Measurements from ENCODE around the gene ARHGEF28.
A peak's percentile ranks its signal among the peaks of the same experiment; 100 is the strongest.

ARHGEF28 gene

DNA sequence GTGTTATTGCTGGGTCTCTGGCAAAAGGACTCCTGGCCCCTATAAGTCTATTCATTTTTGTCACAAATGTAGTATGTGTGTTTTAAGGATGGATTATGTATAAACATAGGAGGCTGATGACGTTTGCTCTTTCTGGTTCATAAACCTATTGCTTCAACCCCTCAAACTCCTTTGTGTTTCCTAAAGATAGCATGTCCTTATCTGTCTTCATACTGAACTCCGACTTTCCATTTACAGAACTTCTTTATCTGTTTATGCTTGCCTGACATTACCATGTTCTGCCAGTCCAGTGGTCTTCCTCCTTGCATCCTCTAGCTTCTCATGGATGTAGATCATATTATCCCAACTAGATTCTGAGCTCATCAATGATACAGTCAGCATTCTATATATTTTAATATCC, 46.1 kb downstream of the ARHGEF28 start:
- H4K20me1 ChIP-seq (ENCODE audit: insufficient read depth, low read length, poor library complexity, severe bottlenecking), result no peaks in the 10 kb centered on the region
- no peaks in the 10 kb centered on the region for H3K9me2 ChIP-seq (replicated peaks; ENCODE audit: low read depth, low read length)
- H3K9ac ChIP-seq (ENCODE audit: low read depth, low read length, poor library complexity, severe bottlenecking), result no peak overlapping the region
- no peaks in the 10 kb centered on the region for H3K79me2 ChIP-seq (ENCODE audit: insufficient read depth, low read length)
- no peak overlapping the region for H3K4me3 ChIP-seq (ENCODE audit: low read length, poor library complexity, severe bottlenecking)
- H3K4me1 ChIP-seq (ENCODE audit: insufficient read depth, low read length, poor library complexity, severe bottlenecking), result peaks cover 8% of the 10 kb centered on the region
- H3K4me2 ChIP-seq (ENCODE audit: low read depth, low read length, poor library complexity, severe bottlenecking), result no peak overlapping the region
- no peaks in the 10 kb centered on the region for H3F3A ChIP-seq (ENCODE audit: low read depth)
- TF ChIP-seq EZH2phosphoT487 (IDR thresholded peaks at IDR 0.05; ENCODE audit: borderline replicate concordance), result no peak
- TF ChIP-seq, protein P1, sequence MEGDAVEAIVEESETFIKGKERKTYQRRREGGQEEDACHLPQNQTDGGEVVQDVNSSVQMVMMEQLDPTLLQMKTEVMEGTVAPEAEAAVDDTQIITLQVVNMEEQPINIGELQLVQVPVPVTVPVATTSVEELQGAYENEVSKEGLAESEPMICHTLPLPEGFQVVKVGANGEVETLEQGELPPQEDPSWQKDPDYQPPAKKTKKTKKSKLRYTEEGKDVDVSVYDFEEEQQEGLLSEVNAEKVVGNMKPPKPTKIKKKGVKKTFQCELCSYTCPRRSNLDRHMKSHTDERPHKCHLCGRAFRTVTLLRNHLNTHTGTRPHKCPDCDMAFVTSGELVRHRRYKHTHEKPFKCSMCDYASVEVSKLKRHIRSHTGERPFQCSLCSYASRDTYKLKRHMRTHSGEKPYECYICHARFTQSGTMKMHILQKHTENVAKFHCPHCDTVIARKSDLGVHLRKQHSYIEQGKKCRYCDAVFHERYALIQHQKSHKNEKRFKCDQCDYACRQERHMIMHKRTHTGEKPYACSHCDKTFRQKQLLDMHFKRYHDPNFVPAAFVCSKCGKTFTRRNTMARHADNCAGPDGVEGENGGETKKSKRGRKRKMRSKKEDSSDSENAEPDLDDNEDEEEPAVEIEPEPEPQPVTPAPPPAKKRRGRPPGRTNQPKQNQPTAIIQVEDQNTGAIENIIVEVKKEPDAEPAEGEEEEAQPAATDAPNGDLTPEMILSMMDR (conservative IDR thresholded peaks at IDR 0.05; ENCODE audit: low read length), result no peak
- H3K9me3 ChIP-seq (ENCODE audit: insufficient read depth, low read depth, low read length), result no peaks in the 10 kb centered on the region
- no peaks in the 10 kb centered on the region for H3K36me3 ChIP-seq (ENCODE audit: insufficient read depth, low read length)
- no peak overlapping the region for H2AFZ ChIP-seq (ENCODE audit: low read length)
- H3K27me3 ChIP-seq (ENCODE audit: insufficient read depth, low read length, poor library complexity, severe bottlenecking), result no peaks in the 10 kb centered on the region

DNA sequence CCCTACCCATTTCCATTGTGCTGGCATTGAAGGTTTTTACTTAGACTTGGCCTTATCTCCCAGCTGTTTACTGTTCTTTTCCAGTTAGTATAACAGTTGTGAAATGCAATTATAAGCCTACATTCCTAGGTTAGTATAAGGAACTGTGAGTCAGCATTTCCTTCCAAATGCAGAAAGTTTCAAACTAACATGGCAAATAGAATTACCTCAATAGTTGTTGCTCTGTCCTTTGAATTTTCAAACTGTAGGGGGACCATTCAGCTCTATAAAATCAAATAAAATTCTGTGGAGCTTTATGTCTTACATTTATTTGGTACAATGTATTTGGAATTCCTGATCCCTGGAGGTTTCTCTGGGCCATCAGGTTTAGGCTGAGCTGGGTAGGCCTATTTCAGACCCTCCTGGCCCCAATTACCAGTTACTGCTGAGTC, 47.2 kb downstream of the ARHGEF28 start:
- no peaks in the 10 kb centered on the region for H3F3A ChIP-seq (ENCODE audit: low read depth)
- no peak overlapping the region for H3K4me3 ChIP-seq (ENCODE audit: low read length, poor library complexity, severe bottlenecking)
- H4K20me1 ChIP-seq (ENCODE audit: insufficient read depth, low read length, poor library complexity, severe bottlenecking), result no peaks in the 10 kb centered on the region
- H3K9me2 ChIP-seq (replicated peaks; ENCODE audit: low read depth, low read length), result no peaks in the 10 kb centered on the region
- H3K4me1 ChIP-seq (ENCODE audit: insufficient read depth, low read length, poor library complexity, severe bottlenecking), result peaks cover 8% of the 10 kb centered on the region
- TF ChIP-seq EZH2phosphoT487 (IDR thresholded peaks at IDR 0.05; ENCODE audit: borderline replicate concordance), result no peak
- TF ChIP-seq, protein P1 (conservative IDR thresholded peaks at IDR 0.05; ENCODE audit: low read length), result no peak
- no peak overlapping the region for H3K9ac ChIP-seq (ENCODE audit: low read depth, low read length, poor library complexity, severe bottlenecking)
- peak overlapping the region; percentile 4 for H3K4me2 ChIP-seq (ENCODE audit: low read depth, low read length, poor library complexity, severe bottlenecking)
- no peaks in the 10 kb centered on the region for H3K79me2 ChIP-seq (ENCODE audit: insufficient read depth, low read length)
- peak overlapping the region; percentile 32 for H2AFZ ChIP-seq (ENCODE audit: low read length)
- H3K27me3 ChIP-seq (ENCODE audit: insufficient read depth, low read length, poor library complexity, severe bottlenecking), result no peaks in the 10 kb centered on the region
- H3K36me3 ChIP-seq (ENCODE audit: insufficient read depth, low read length), result no peaks in the 10 kb centered on the region
- no peaks in the 10 kb centered on the region for H3K9me3 ChIP-seq (ENCODE audit: insufficient read depth, low read depth, low read length)

DNA sequence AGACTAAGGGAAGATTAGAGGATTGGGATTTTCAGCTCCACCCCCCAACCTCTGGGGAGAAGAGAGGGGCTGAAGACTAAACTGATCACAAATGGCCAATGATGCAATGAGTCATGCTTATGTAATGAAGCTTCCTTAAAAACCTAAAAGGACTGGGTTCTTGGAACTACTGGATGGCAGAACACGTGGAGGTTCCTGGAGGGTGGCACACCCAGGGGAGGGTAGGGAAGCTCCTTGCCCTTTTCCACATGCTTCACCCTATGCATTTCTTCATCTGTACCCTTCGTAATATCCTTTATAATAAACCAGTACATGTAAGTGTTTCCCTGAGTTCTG, 48.6 kb downstream of the ARHGEF28 start:
- no peak for TF ChIP-seq EZH2phosphoT487 (IDR thresholded peaks at IDR 0.05; ENCODE audit: borderline replicate concordance)
- TF ChIP-seq, protein P1 (conservative IDR thresholded peaks at IDR 0.05; ENCODE audit: low read length), result no peak
- Histone ChIP-seq H3K27me3 (ENCODE audit: insufficient read depth, low read length, poor library complexity, severe bottlenecking) (no peaks in the 10 kb centered on the region), H3K4me3 (ENCODE audit: low read length, poor library complexity, severe bottlenecking) (no peak overlapping the region), H3K36me3 (ENCODE audit: insufficient read depth, low read length) (no peaks in the 10 kb centered on the region), H3K9me3 (ENCODE audit: insufficient read depth, low read depth, low read length) (no peaks in the 10 kb centered on the region), H2AFZ (ENCODE audit: low read length) (no peak overlapping the region), H3F3A (ENCODE audit: low read depth) (no peaks in the 10 kb centered on the region), H3K9ac (ENCODE audit: low read depth, low read length, poor library complexity, severe bottlenecking) (no peak overlapping the region), H3K79me2 (ENCODE audit: insufficient read depth, low read length) (no peaks in the 10 kb centered on the region), H4K20me1 (ENCODE audit: insufficient read depth, low read length, poor library complexity, severe bottlenecking) (no peaks in the 10 kb centered on the region), H3K4me1 (ENCODE audit: insufficient read depth, low read length, poor library complexity, severe bottlenecking) (peaks cover 8% of the 10 kb centered on the region), H3K9me2 (replicated peaks; ENCODE audit: low read depth, low read length) (no peaks in the 10 kb centered on the region), H3K4me2 (ENCODE audit: low read depth, low read length, poor library complexity, severe bottlenecking) (no peak overlapping the region)

All from Loucy (cell line).